ENCODE results near the gene MSTO1. TPM values are rescaled to one million over a fixed set of nuclear protein-coding genes. Genes with fewer than 3 reads are reported as not detected.
"Not testable (repeated sequence)": the region's sequence is repeated elsewhere in the genome, so short reads cannot be mapped to it uniquely, and the experiment has no call there.

MSTO1 gene
- total RNA-seq, 4 donors from 2014 or later, result 11.7 to 31.6 (median 24.1) TPM

- no peak overlapping the region for H3K27ac ChIP-seq
- no peak overlapping the region for H3K4me3 ChIP-seq
These were observed 40.3 kb downstream of the MSTO1 start for GRCh38 chr1:155650231-155650757.

GRCh38 chr1:155651861-155652661 lies 42.0 kb downstream of the MSTO1 start:
- peaks cover 27% of the 10 kb centered on the region for H3K4me1 ChIP-seq
- DNase-seq (ENCODE audit: low spot score in 2 of 2), result no peak
- TF ChIP-seq POLR2A (IDR thresholded peaks at IDR 0.05) (no peak), CTCF (IDR thresholded peaks at IDR 0.05) (no peak), EP300 (IDR thresholded peaks at IDR 0.05) (no peak), POLR2AphosphoS5 (IDR thresholded peaks at IDR 0.05) (no peak)
- no peaks in the 10 kb centered on the region for H3K36me3 ChIP-seq
- no peaks in the 10 kb centered on the region for H3K27me3 ChIP-seq
- H3K27ac ChIP-seq, result peak overlapping the region; percentile 36
- no peak overlapping the region for H3K4me3 ChIP-seq
- H3K9me3 ChIP-seq, result no peaks in the 10 kb centered on the region
- WGBS, result 57% methylated on average over 3 of the region's 3 CpGs

More at GRCh38 chr1:155650231-155650757, 40.3 kb downstream of the MSTO1 start:
- TF ChIP-seq EP300 (IDR thresholded peaks at IDR 0.05) (no peak), CTCF (IDR thresholded peaks at IDR 0.05) (no peak), POLR2A (IDR thresholded peaks at IDR 0.05) (no peak), POLR2AphosphoS5 (IDR thresholded peaks at IDR 0.05) (no peak)
- H3K36me3 ChIP-seq, result no peaks in the 10 kb centered on the region
- 90% methylated on average over 7 of the region's 7 CpGs for WGBS
- no peaks in the 10 kb centered on the region for H3K9me3 ChIP-seq
- peaks cover 39% of the 10 kb centered on the region for H3K4me1 ChIP-seq
- no peak for DNase-seq (ENCODE audit: low spot score in 2 of 2)
- H3K27me3 ChIP-seq, result no peaks in the 10 kb centered on the region

GRCh38 chr1:155652951-155653350 lies 42.9 kb downstream of the MSTO1 start:
- H3K27ac ChIP-seq, result no peak overlapping the region
- H3K4me3 ChIP-seq, result no peak overlapping the region
- no peaks in the 10 kb centered on the region for H3K27me3 ChIP-seq
- H3K4me1 ChIP-seq, result peaks cover 27% of the 10 kb centered on the region
- 79% methylated on average over 3 of the region's 3 CpGs for WGBS
- no peaks in the 10 kb centered on the region for H3K9me3 ChIP-seq
- DNase-seq (ENCODE audit: low spot score in 2 of 2), result no peak
- no peaks in the 10 kb centered on the region for H3K36me3 ChIP-seq
- TF ChIP-seq POLR2A (IDR thresholded peaks at IDR 0.05) (no peak), EP300 (IDR thresholded peaks at IDR 0.05) (no peak), POLR2AphosphoS5 (IDR thresholded peaks at IDR 0.05) (no peak), CTCF (IDR thresholded peaks at IDR 0.05) (no peak)

GRCh38 chr1:155657463-155657862 lies 47.4 kb downstream of the MSTO1 start:
- Histone ChIP-seq H3K36me3 (peaks cover 42% of the 10 kb centered on the region), H3K4me1 (peaks cover under 1% of the 10 kb centered on the region), H3K4me3 (no peak overlapping the region), H3K27ac (no peak overlapping the region), H3K9me3 (no peaks in the 10 kb centered on the region), H3K27me3 (no peaks in the 10 kb centered on the region)
- TF ChIP-seq CTCF (IDR thresholded peaks at IDR 0.05), result no peak
- no peak for TF ChIP-seq EP300 (IDR thresholded peaks at IDR 0.05)
- TF ChIP-seq POLR2A (IDR thresholded peaks at IDR 0.05), result no peak
- TF ChIP-seq POLR2AphosphoS5 (IDR thresholded peaks at IDR 0.05), result no peak
- 90% methylated on average over 2 of the region's 2 CpGs for WGBS
- no peak for DNase-seq (ENCODE audit: low spot score in 2 of 2)

GRCh38 chr1:155661239-155661638 lies 51.2 kb downstream of the MSTO1 start:
- not testable (repeated sequence) for H3K9me3 ChIP-seq; DNase-seq (ENCODE audit: low spot score in 2 of 2); H3K27me3 ChIP-seq; H3K4me3 ChIP-seq; H3K4me1 ChIP-seq; H3K27ac ChIP-seq
- H3K36me3 ChIP-seq, result peaks cover 79% of the 10 kb centered on the region
- 91% methylated on average over 4 of the region's 4 CpGs for WGBS

Other genes starting within 250 kb of the MSTO1 start
- 100 to 1,000 TPM in 1 of 4 donors, 10 to 100 TPM in 3; 51.9 to 121 (median 66.2) TPM for gene ASH1L, start 47.4 kb upstream of the MSTO1 start, total RNA-seq
- 100 to 1,000 TPM in 1 of 4 donors, 10 to 100 TPM in 3; 56.0 to 106 (median 80.1) TPM for gene YY1AP1, start 78.6 kb downstream of the MSTO1 start, total RNA-seq
- gene DAP3, start 78.9 kb downstream of the MSTO1 start, total RNA-seq, result 100 to 1,000 TPM; 151 to 249 (median 187) TPM
- 10 to 100 TPM; 27.5 to 82.6 (median 43.2) TPM for gene GON4L, start 247.0 kb downstream of the MSTO1 start, total RNA-seq
- gene SYT11, start 249.3 kb downstream of the MSTO1 start, total RNA-seq, result 1 to 10 TPM; 2.2 to 3.3 (median 2.7) TPM

All from suprapubic skin (tissue), 4 donors.